Measurements from ENCODE around the gene SLC2A10.

DNA sequence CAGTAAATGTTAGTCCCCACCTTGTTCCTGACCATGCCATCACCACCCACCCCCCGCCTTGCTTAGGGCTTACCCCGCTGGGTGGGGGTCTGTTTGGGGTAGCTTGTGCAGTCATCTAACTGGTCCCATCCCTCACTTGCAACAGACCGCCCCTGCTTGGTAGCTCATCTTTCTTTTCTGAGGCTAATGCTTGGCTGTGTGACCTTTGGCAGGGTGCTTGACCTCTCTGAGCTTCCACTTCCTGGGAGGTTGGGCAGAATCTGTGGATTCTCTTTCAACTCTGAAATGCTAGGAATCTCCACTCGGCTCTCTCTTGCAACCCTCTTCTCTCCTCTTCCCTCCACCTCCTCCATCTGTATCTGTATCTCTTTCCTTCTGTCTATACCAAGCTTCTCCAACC, 70.4 kb downstream of the SLC2A10 start:
- TF ChIP-seq, protein P1, sequence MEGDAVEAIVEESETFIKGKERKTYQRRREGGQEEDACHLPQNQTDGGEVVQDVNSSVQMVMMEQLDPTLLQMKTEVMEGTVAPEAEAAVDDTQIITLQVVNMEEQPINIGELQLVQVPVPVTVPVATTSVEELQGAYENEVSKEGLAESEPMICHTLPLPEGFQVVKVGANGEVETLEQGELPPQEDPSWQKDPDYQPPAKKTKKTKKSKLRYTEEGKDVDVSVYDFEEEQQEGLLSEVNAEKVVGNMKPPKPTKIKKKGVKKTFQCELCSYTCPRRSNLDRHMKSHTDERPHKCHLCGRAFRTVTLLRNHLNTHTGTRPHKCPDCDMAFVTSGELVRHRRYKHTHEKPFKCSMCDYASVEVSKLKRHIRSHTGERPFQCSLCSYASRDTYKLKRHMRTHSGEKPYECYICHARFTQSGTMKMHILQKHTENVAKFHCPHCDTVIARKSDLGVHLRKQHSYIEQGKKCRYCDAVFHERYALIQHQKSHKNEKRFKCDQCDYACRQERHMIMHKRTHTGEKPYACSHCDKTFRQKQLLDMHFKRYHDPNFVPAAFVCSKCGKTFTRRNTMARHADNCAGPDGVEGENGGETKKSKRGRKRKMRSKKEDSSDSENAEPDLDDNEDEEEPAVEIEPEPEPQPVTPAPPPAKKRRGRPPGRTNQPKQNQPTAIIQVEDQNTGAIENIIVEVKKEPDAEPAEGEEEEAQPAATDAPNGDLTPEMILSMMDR (IDR thresholded peaks at IDR 0.05 in 2 of 3, conservative IDR thresholded peaks at IDR 0.05 in 1 of 3; ENCODE audit: borderline replicate concordance in 1 of 3, insufficient read depth in 1 of 3, low read depth in 2 of 3, low read length in 2 of 3), result no peak
- TF ChIP-seq POLR2A (IDR thresholded peaks at IDR 0.05; ENCODE audit: borderline replicate concordance, extremely low read depth, insufficient read depth, insufficient read length), result no peak
